Stimulated activated naive CD4-positive, alpha-beta T cell treated with Interleukin-2 at 50 U/mL for 16 hours (primary cell): ENCODE measurements around the gene SIAH1.
"Not testable (repeated sequence)": the region's sequence is repeated elsewhere in the genome, so short reads cannot be mapped to it uniquely, and the experiment has no call there.

Source experiments
- DNase-seq: peaks from one replicate; lab custom pipeline; 2025; lab: John Stamatoyannopoulos, UW

The SIAH1 gene

DNA sequence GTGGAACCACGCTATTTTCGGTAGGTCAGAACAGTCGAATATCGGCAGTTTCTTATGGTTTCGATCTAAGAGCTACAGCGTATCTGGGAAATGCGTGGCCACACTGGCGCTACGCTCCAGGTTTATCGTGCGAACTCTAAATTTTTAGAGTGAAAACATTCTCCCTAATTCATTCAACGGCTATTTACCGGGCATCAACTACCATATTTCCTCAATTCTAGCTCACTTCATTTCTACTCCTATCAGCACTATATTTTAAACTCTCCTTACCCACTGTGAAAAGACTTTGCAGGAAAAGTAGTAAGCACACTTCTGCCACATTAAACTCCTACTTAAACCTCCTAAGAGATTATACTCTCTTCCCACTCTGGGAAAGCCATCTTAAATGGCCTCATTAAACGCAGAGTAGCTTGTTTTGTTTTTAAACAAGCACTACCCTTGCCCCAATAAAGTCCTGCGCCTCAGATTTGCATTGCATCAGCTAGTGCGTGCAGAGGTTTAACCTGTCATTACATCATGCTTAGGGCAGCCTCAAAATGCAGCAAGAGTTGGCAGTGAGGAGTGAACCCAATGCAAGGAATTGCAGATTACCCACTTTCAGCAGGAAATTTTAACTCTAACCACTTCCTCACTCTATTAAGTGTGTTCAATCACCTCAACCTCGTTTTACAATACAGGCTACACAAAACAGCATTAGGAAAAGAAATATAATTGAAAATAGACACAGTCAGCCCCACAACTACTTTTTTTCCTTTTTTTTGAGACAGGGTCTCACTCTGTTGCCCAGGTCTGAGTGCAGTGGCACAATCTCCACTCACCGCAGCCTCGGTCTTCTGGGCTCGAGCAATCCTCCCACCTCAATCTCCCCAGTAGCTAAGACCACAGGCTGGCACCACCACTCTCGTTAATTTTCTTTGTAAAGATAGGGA is 18.8 kb downstream of the SIAH1 start:
- DNase-seq: peak; percentile 58

DNA sequence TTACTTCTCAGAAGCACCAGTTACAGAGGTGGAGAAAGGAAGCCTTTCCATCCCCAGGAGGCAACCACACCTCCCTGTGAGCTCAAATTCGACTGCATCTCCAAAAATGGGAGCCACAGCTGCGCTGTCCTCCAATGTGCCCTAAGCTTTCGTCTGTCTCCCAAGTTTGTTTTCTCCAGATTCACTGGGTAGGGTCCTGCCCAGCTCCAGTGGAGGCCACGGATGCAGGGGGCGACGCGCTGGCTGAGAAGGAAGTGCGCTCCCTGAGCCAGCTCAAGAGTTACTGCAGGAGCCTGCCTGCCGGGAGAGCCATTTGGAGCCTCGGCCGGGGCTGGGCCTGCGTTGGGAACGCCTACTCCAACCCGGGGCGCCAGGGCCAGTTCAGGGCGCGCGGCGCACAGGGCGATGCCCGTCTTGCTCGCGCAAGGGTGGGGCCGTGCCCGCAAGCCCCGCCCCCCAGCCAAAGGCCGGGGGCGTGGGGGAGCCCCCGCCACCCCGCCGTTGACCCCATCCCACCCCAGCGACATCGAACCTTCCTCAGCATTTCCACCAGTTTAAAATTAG is 19.5 kb downstream of the SIAH1 start:
- peak; percentile 72 for DNase-seq

DNA sequence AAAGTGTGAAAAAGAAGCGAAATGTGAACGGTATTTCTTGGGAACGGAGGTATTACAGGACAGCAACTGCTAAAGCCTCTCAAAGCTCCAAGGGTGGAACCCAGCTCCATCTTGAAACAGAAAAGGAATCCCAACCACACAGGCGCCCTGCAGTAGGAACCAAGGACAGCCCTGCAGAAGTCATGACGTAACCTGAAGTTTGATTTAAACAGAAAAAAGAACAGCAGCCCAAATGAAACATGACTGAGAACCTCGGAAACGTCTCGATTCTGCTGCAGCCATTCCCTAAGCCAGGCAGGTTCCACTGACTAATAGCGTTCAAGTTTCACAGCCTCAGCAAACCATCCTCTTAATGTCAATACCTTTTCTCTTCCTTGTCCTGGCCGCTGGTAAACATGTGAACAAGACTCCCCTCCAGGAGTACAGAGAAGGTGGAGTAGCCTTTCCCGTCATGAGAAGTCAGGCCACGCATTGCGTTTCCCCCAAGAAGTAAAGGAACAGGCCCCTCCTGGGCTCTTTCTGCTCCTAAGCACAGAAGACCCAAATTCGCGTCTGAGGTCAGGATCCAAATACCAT is 20.1 kb downstream of the SIAH1 start:
- no peak for DNase-seq

DNA sequence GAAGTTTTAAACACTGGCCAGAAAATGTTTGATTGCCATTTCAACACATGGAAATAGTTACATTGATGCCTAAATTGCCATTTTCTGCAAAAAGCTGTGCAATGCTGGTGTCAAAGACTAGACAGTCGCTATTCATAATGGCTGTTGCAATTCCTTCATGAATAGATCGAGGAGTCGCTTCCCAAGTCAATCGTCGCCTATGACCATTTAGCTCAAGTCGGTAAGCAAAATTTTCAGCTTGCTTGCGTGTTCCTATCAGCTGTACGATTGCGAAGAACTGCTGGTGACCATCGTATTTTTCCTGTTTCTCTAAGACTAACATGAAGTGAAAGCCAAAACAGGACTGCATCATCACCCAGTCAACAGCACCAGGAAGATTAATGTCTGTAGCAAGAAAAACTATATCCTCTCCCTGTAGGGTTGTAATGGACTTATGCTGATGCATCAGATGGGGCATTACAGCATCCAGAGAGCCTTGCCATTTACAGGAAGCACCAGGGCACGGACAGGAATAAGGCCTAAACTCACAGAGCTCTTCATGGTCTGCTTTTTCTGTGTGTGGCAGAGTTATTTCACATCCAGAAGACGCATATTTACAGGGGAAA is 23.6 kb downstream of the SIAH1 start:
- no peak for DNase-seq

DNA sequence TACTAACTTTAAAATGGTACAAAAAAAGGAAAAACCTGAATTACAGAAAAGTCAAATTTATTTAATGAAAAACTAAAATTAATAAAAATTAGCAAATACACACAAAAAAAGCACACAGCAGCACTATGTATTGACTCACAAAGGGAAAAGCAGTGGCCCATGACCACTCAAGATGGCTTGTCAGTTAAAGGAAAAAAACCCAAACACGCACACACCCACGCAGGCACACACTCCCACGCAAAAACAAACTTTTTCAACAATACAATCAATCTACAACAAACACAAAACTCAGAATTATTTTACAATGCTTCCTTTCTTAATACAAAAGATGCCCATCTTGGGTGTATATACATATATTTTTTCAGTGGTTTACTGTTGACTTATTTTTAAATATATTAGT is 24.2 kb downstream of the SIAH1 start:
- DNase-seq: no peak

DNA sequence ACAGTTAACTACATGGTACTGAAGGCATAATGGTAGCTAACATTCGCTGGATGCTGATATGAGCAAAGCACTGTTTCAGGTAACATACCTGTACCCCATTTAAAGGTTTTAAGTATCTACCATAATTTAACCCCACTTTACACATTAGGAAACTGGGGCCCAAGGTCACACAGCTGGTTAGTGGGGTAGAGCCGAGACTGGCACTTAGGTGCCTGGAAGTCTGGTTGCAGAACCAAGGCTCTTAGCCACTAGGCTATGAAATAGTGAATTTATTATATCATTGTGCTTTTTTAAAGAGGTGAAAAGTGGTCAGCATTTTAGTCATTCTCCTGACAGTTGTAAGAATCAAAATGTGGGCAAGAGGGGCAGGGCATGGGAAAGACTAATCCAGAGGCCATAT is 25.2 kb downstream of the SIAH1 start:
- DNase-seq: no peak

DNA sequence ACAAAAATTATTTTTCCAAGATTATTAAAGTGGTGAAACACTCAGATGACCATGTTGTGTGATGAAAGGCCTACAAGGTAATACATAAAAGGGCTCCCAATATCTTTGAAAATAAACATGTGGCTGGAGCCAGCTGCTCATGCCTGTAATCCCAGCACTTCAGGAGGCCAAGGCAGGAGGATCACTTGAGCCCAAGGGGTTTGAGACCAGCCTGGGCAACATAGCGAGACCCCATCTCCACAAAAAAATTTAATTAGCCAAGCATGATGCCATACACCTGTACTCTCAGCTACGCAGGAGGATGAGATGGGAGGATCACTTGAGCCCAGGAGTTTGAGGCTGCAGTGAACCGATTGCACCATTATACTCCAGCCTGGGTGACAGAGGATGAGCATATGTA is 26.8 kb downstream of the SIAH1 start:
- DNase-seq: no peak

DNA sequence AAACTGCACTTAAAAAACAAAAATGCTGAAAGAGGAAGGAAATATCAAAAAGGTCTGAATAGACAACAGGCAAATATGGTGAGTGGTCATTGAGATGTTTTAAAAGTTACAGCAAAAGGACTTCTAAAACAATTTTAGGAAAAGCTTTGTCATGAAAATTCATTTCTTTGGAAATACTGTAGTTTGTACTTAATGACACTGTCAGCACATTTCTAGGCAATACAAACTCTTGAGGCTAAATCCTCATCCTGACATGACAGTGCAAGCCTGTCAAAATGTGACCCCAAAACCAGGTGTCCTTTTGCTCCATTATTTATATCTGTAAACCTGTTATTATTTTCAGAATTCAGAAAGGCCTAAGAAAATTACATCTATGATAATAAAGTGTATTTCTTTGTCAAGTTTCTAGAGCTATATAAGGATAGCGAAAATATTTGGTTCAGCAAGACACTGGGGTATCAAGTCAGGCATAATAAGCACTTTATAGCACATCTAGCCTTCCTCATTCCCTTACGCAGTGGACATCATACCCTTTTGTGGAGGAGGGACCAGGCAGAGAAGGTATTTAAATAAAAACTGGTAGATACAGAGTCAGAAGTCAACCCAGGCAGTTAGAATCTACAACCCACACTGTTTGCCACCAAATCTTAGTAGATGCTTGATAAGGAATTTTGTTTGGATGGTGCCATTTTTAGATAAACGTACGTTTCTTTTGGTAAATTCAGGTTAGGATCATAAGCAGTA is 28.4 kb downstream of the SIAH1 start:
- DNase-seq: no peak

DNA sequence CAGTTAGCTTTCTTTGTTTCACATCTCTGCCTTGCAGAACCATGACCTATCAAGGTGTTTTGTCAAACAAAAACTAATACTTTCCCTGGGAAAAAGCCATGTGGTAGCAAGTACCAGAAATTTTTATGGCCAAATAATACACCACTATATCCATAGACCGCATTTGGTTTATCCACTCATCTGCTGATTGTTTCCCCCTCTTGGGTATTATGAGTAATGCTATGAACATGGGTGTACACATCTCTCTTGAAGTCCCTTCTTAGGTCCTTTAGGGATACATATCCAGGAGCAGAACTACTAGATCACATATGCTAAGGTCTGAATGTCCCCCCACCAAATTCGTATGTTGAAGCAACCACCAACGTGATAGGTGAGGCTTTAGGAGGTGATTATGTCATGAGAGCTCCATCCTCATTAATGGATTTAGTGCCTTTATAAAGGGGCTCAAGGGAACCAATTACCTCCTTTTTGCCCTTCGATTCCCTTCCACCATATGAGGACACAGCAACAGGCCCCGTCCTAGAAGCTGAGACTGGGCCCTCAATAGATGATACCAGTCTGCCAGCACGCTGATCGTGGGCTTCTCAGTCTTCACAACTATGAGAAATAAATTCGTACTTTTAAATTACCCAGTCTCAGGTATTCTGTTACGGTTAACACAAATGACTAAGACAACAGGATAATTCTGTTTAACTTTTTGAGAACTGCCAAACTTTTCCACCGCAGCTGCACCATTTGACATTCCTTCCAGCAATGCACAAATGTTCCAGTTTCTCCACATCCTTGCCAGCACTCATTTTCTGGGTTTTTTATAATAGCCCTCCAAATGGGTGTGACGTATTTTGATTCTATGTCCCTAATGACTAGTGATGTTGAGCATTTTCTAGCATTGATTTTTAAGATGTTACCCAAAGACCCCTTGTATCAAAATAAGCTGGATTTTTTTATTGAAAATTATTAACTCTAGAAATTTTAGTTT is 30.0 kb downstream of the SIAH1 start:
- no peak for DNase-seq

DNA sequence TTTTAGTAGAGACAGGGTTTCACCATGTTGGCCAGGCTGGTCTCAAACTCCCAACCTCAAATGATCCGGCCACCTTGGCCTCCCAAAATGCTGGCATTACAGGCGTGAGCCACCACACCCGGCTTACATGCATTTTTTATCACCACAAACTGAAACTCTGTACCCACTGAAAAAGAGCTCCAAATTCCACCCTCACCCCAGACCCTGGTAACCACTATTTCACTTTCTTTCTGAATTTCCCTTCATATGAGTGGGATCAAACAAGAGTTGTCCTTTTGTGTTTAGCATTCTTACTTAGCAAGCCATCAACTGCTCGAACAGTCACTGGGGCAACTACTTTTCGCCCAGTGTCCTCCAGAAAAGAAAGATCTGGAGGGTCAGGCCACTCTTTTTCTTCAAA is 30.8 kb downstream of the SIAH1 start:
- DNase-seq: not testable (repeated sequence)

DNA sequence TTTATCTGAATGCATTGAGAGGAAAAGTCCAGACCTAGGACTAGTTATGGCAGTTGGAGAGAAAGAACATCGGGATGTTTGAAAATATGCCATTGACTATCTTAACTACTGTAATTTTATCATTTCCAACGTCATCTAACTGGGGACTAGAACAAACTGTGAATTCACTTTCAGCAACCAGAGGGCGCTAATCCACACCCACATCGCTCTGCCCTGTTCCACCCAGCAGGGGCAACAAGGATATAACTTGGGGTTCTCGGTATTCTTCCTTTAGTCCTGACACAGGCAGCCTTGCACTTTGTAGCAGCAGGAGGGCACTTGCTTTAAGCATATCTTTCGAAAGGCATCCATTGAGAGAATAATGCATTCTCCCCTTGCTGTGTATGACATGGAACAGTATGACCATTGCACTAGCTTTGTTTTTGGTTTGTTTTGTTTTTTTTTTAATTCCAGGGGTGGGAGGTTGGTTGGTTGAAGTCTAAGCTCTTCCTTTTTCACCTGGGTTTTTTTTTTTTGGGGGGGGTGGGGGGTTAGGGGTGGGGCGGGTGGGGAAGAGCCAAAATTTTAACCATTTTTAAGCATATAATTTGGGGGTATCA is 31.5 kb downstream of the SIAH1 start:
- DNase-seq: peak; percentile 49

DNA sequence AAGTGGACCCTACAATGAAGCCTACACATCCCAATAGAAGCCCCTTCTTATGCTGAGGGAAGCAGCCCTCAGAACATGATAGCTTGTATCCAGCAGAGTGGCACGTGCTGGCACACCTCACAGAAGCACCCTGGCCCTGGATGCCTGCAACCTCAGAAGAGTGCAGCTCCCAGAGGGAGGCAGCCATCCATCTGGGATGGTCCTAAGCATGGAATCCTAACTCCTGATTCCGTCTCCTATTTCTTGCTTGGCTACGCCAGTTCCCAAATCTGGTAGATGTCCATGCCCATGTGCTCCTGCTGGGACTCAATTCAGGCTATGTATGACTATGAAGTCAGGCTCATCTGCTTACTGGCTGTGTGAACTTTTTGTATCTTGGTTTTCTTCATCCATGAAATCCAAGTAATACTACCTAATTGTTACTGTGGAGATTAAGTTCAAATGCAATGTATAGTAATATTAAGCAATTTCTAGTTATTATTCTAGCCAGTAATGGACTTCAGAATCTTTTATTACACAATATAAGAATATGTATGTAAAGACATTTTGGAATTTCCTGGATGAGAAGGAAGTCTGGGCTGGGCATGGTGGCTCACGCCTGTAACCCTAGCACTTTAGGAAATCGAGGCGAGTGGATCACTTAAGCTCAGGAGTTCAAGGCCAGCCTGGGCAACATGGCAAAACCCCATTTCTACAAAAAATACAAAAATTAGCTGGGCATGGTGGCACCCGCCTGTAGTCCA is 32.4 kb downstream of the SIAH1 start:
- no peak for DNase-seq

DNA sequence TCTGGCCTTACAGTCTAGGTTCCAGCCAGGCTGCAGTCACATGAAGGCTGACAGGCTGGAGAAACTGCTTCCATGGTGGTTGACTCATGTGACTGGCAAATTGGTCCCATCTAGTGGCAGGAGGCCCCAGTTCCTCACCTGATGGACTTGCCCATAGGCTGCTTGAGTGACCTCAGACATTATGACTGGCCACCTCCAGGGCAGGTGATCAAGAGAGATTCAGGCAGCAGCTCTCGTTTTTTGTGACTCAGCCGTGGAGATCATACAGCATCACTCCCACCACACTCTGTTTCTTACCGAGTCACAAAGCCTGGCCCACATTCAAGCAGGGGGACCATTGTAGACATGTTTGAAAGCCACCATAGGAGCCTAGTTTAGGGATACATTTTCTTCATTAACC is 34.5 kb downstream of the SIAH1 start:
- DNase-seq: no peak

DNA sequence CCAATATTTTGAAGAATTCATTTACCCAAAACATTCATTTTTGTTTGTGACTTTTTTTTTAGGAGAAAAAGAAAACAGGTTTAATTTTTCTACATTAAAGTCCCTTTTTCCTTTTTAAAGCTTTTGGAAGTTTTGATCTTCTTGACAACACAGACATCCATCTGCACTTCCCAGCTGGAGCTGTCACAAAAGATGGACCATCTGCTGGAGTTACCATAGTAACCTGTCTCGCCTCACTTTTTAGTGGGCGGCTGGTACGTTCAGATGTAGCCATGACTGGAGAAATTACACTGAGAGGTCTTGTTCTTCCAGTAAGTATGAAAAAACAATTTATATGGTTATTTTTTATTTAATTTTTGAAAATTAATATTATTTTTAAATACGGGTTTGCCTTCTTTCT is 37.2 kb downstream of the SIAH1 start:
- DNase-seq: no peak

DNA sequence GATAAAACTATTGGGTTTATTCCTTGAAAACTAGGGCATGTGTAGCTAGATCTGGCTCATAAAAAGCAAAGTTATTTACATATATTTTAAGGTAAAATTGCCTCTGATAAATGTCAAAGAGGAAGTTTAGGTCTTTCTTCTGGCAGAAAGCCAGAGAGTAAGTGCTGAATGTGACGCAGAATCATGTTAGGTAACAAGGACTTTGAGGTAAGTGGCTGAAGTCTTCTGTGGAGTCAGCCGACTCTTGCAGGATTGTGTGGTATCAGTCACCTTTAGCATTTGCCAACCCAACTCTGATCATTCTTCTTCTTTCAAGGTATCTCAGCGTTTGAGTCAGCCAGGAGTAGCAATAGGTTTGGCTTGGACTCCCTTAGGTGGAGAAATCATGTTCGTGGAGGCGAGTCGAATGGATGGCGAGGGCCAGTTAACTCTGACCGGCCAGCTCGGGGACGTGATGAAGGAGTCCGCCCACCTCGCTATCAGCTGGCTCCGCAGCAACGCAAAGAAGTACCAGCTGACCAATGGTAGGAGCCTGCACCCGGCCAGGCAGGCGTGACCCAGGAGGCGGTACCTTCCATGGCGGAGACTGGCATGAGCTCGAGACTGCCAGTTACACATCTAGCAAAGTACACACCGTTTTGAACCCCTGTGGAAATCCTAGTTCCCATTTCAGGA is 37.9 kb downstream of the SIAH1 start:
- no peak for DNase-seq

DNA sequence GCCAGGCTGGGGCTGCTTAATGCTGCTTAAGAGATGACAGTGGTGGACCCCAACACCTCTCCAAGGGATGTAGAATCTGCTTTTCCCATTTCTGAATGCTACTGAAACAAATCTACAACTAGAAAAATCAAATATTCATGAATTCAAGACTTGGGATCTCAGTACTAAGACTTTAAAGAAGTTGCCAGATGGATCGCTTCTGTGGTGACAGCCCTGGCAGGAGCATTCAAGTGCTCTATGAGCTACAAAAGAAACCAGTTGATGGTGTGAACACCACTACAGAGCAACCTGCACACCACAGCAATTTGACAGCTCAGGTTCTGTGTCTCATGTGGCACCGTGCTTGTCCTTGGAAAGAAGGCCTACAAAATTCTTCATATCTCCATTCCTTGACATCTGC is 42.6 kb downstream of the SIAH1 start:
- no peak for DNase-seq

DNA sequence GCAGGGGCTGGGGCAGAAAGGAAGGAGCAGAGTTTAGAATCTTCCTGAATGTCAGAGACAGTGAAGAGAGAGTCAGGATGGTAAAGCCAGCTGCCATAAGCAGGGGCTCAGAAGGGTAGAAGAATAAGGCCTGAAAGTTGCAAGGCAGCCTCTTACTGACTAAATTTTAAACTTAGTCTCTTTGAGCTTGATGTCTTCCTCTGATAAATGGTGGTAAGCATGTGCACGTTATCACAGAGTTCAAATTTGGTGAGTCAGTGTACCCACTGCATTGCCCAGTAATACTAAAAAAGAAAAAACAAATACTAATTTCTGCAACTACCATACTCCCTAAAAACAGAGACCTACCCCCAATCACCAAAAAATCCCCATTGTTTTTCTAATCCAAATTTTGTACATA is 45.2 kb downstream of the SIAH1 start:
- no peak for DNase-seq

DNA sequence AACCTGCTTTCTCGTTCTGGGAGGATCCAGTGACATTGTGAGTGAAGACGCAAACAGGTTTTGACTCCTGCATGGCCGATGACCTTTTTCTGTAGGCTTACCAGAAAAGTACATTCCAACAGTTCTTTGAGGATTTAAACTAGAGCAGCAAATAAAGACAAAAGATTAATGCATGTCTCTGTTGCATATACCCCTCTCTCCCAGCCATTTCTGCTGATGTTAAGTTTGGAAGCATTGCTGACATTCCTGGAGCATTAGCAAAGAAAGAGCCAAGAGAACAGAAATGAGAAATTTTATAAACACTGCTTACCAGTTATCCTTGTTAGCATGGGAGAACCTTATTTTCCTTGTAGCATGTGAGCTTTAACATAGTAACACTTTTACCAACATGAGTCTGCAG is 49.3 kb downstream of the SIAH1 start:
- DNase-seq: no peak

DNA sequence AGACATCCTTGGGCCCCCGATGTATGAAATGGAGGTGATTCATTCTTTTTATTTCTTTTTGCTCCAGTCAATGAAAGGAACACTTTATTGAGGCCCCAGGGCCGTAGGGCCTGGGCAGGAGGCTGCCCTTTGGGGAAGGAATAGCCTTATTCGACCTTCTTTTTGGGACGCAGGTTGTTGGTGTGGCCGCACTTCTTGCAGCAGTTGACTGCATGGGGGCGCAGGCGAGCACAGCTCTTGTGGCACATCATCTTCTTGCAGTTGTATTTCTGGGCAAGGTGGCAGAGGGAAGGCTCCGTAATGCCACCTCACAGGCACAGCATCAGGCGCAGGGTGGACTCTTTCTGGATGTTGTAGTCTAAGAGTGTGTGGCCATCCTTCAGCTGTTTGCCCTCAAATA is 50.9 kb downstream of the SIAH1 start:
- DNase-seq: no peak
